HepG2 (cell line): Measurements from ENCODE around the gene COX7A1. TPM values are rescaled to one million over a fixed set of nuclear protein-coding genes. Genes with fewer than 3 reads are reported as not detected.

ENCODE experiments used
- BCL6 ChIP-seq: IDR thresholded peaks from 2 replicates; pipeline ENCODE4 v1.6.1; 2016; ENCODE audit warnings: missing genetic modification reagents, missing compliant biosample characterization
- CEBPZ ChIP-seq: IDR thresholded peaks from 2 replicates; pipeline ENCODE4 v1.6.1; 2012; ENCODE audit warnings: low read length, improper control_type of control experiment
- ELF3 ChIP-seq: IDR thresholded peaks from 2 replicates; pipeline ENCODE4 v1.6.1; 2016; ENCODE audit warnings: missing genetic modification reagents, missing compliant biosample characterization
- KAT2B ChIP-seq: fragments of 150-350 bp; IDR thresholded peaks from 2 replicates; pipeline ENCODE4 v1.6.1; 2014; ENCODE audit warnings: low read depth, low read length, borderline replicate concordance
- NFE2L1 ChIP-seq: sonication (generic); formaldehyde crosslinking; IDR thresholded peaks from 2 replicates; pipeline ENCODE4 v1.4.0; 2020; ENCODE audit warnings: missing genetic modification reagents, mild to moderate bottlenecking, borderline replicate concordance
- RBFOX2 ChIP-seq: fragments of 200-400 bp; formaldehyde crosslinking; IDR thresholded peaks from 2 replicates; pipeline ENCODE4 v1.6.1; 2017; ENCODE audit warnings: low read depth, mild to moderate bottlenecking, low read length
- RELA ChIP-seq: sonication (generic); formaldehyde crosslinking; IDR thresholded peaks from 2 replicates; pipeline ENCODE4 v1.4.0; 2020; ENCODE audit warnings: missing genetic modification reagents
- RXRB ChIP-seq: IDR thresholded peaks from 2 replicates; pipeline ENCODE4 v1.6.1; 2016; ENCODE audit warnings: borderline replicate concordance, missing genetic modification reagents, missing compliant biosample characterization
- SNAPC2 ChIP-seq: sonication (generic); formaldehyde crosslinking; IDR thresholded peaks from 2 replicates; pipeline ENCODE4 v1.8.1; 2022; ENCODE audit warnings: mild to moderate bottlenecking, missing genetic modification reagents
- SP1 ChIP-seq, 2 experiments: fragments of 450-650 bp in 1 of 2; sonication (generic) in 1 of 2; formaldehyde crosslinking in 1 of 2; IDR thresholded peaks; 2 replicates each; pipeline versions ENCODE4 v1.4.0 to v1.6.1; 2016 to 2020; ENCODE audit warnings: missing genetic modification reagents in 1 of 2
- TBP ChIP-seq: sonication (generic); formaldehyde crosslinking; IDR thresholded peaks from 2 replicates; pipeline ENCODE4 v1.5.0; 2020; ENCODE audit warnings: missing genetic modification reagents
- USF2 ChIP-seq, 2 experiments: sonication (generic) in 1 of 2; formaldehyde crosslinking in 1 of 2; IDR thresholded peaks; 2 replicates each; pipeline versions ENCODE4 v1.5.1 to v1.6.1; 2011 to 2020; ENCODE audit warnings: borderline replicate concordance in 1 of 2, low read depth in 1 of 2, low read length in 1 of 2, mild to moderate bottlenecking in 1 of 2, missing genetic modification reagents in 1 of 2, moderate library complexity in 1 of 2
- ZFP37 ChIP-seq: sonication (generic); formaldehyde crosslinking; IDR thresholded peaks from 2 replicates; pipeline ENCODE4 v1.4.0; 2020; ENCODE audit warnings: missing genetic modification reagents, borderline replicate concordance
- ZNF18 ChIP-seq: sonication (generic); formaldehyde crosslinking; IDR thresholded peaks from 2 replicates; pipeline ENCODE4 v1.8.0; 2022; ENCODE audit warnings: mild to moderate bottlenecking, missing genetic modification reagents; ENCODE audit not compliant: insufficient replicate concordance
- ZNF770 ChIP-seq: sonication (generic); formaldehyde crosslinking; IDR thresholded peaks from 2 replicates; pipeline ENCODE4 v1.5.0; 2020; ENCODE audit warnings: mild to moderate bottlenecking, missing genetic modification reagents
- ZNF788 ChIP-seq: sonication (generic); formaldehyde crosslinking; IDR thresholded peaks from 2 replicates; pipeline ENCODE4 v1.5.0; 2020; ENCODE audit warnings: mild to moderate bottlenecking, missing genetic modification reagents, borderline replicate concordance
- ZNF879 ChIP-seq: sonication (generic); formaldehyde crosslinking; IDR thresholded peaks from 2 replicates; pipeline ENCODE4 v1.8.1; 2023; ENCODE audit warnings: missing genetic modification reagents
- ZSCAN29 ChIP-seq: sonication (generic); formaldehyde crosslinking; conservative IDR thresholded peaks from 2 replicates; pipeline ENCODE4 v1.4.0; 2020; ENCODE audit warnings: mild to moderate bottlenecking, missing genetic modification reagents
- ZSCAN31 ChIP-seq: sonication (generic); formaldehyde crosslinking; IDR thresholded peaks from 2 replicates; pipeline ENCODE4 v1.5.0; 2020; ENCODE audit warnings: low read depth, mild to moderate bottlenecking, missing genetic modification reagents
- polyA plus RNA-seq, 8 experiments: library from polyadenylated mRNA; depleted of rRNA in 3 of 8; stranded (reverse) in 7 of 8; unstranded in 1 of 8; fragments of >200 nt; fragmentation: Illumina TruSeq in 4 of 8; extraction: Trizol in 4 of 8; gene quantifications; 2 replicates each; pipeline versions ENCODE4 v1.2.1 to v1.2.3, GENCODE V29; 2011 to 2016; ENCODE audit warnings: low read depth in 4 of 8, missing spikeins in 1 of 8, mixed read lengths in 1 of 8; ENCODE audit not compliant: insufficient read depth in 1 of 8
- total RNA-seq, 5 experiments: library from RNA; depleted of rRNA; stranded (reverse); fragments of >200 nt; fragmentation: Illumina TruSeq; extraction: Trizol; gene quantifications; 2 replicates each; pipeline ENCODE4 v1.2.3, GENCODE V29; 2016; ENCODE audit warnings: low read depth in 1 of 5

COX7A1 gene
- total and polyA plus RNA-seq, 2 of the 13 experiments (the other 11 are each of a cell fraction or from before 2014, with no cell fraction given) = not detected

- no peak for TF ChIP-seq USF2 (IDR thresholded peaks at IDR 0.05; ENCODE audit: low read depth, low read length)
- peak; percentile 28; the same call in 1 of the 2 replicates for TF ChIP-seq USF2 (CRISPR knock-in tag; IDR thresholded peaks at IDR 0.05; ENCODE audit: borderline replicate concordance)
- TF ChIP-seq ZSCAN31 (CRISPR knock-in tag) = peak; percentile 6; the same call in 1 of the 2 replicates
- TF ChIP-seq RELA = no peak
- TF ChIP-seq ZFP37 (CRISPR knock-in tag) = no peak
- TF ChIP-seq ZSCAN29 (CRISPR knock-in tag) = no peak
- TF ChIP-seq SNAPC2 (CRISPR knock-in tag) = no peak
- TF ChIP-seq CEBPZ = no peak
- TF ChIP-seq BCL6 (CRISPR knock-in tag) = no peak
- no peak for TF ChIP-seq KAT2B
- no peak for TF ChIP-seq TBP
- no peak for TF ChIP-seq SP1 (IDR thresholded peaks at IDR 0.05)
- TF ChIP-seq SP1 (CRISPR knock-in tag; IDR thresholded peaks at IDR 0.05) = peak; percentile 73; the same call in 1 of the 2 replicates
- TF ChIP-seq ELF3 (CRISPR knock-in tag) = no peak
- TF ChIP-seq ZNF770 = no peak
- TF ChIP-seq NFE2L1 (CRISPR knock-in tag) = no peak
- TF ChIP-seq RBFOX2 = peak; percentile 87
- TF ChIP-seq ZNF879 (CRISPR knock-in tag) = no peak
- TF ChIP-seq RXRB (CRISPR knock-in tag) = no peak
- peak; percentile 37 for TF ChIP-seq ZNF18
- TF ChIP-seq ZNF788 (CRISPR knock-in tag) = 0 out of 2 replicates have a peak, but pooled peaks have one; percentile 17
These were observed 36.5 kb downstream of the COX7A1 start, which contains the start of gene TBCB (continued) for GRCh38 chr19:36115453-36116343.
